Posterior cingulate gyrus (tissue), 11 donors: ENCODE data around the gene GPR155.

Source experiments
- DNase-seq, 10 donors: peaks; one replicate each; pipeline versions ENCODE4 v3.0.0 to v3.0.0-alpha.2; 2020 to 2021; ENCODE audit warnings: mixed read lengths in 3 of 10
- intact Hi-C: fragments of 100-400 bp; cut with DNase I; formaldehyde crosslinking; loops from one replicate; pipeline ENCODE4 v1.15.1; 2023

Gene GPR155

DNA sequence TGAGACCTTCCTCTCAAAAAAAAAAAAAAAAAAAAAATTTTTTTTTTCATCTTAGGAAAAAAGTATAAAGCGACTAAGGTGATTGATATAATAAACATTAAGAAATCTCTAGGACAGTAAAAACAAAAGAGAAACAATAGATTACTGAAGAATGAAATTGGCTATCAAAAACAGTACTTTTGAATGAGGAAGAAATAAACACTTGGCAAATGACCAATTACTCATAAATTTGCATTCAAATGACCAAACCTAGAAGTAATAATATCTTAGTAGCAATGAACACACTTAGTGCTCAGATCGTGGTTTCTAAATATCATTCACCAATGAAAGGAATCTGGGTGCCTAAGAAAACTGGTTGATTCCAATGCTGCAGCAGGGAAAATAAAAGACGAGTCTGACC lies 101.6 kb downstream of the GPR155 start:
- intact Hi-C loops: no loop called here
- no peak for DNase-seq

DNA sequence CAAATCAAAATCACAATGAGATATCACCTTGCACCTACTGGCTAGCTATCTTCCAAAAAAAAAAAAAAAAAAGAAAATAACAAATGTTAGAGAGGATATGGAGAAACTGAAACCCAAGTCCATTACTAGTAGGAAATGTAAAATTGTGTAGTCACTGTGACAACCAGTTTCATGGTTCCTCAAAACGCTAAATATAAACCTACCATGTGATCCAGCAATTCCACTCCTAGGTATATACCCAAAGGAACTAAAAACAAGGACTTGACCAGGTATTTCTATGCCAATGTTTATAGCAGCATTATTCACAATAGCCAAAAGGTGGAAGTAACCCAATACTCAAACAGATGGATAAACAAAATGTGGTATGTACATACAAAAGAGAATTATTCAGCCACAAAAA lies 103.0 kb downstream of the GPR155 start:
- intact Hi-C loops: no loop called here
- DNase-seq: no peak
